GM18951 (cell line): ENCODE data around the gene NCAPG2.
A peak's percentile ranks its signal among the peaks of the same experiment; 100 is the strongest.

Source experiments
- POLR2A ChIP-seq: IDR thresholded peaks from 4 replicates; pipeline ENCODE4 v1.6.1; 2011; ENCODE audit warnings: mild to moderate bottlenecking; ENCODE audit not compliant: insufficient read length, insufficient read depth; ENCODE audit errors: extremely low read depth
- in situ Hi-C: fragments of 300-500 bp; cut with MboI; formaldehyde crosslinking; loops from one replicate; pipeline ENCODE4 v1.12.0; 2022; ENCODE audit warnings: low sequenced_read_pairs, mixed read lengths, inconsistent platforms; ENCODE audit not compliant: unreplicated experiment

Gene NCAPG2

GRCh38 chr7:158704524-158705233, at the start of gene NCAPG2:
NCAPG2 (minus strand) TSS chr7:158704804; CDS start chr7:158701899, 2,905 bp downstream.
- peak; percentile 89 for TF ChIP-seq POLR2A
- in situ Hi-C loops: no loop called here

- in situ Hi-C loops: no loop called here
- no peak for TF ChIP-seq POLR2A
Measured at GRCh38 chr7:158753900-158754299, 49.3 kb upstream of the NCAPG2 start.

GRCh38 chr7:158751751-158752150, 47.1 kb upstream of the NCAPG2 start:
- in situ Hi-C loops: no loop called here
- TF ChIP-seq POLR2A: no peak

GRCh38 chr7:158751199-158751598, 46.6 kb upstream of the NCAPG2 start:
- no peak for TF ChIP-seq POLR2A
- in situ Hi-C loops: no loop called here

GRCh38 chr7:158750702-158751101, 46.1 kb upstream of the NCAPG2 start:
- TF ChIP-seq POLR2A: no peak
- in situ Hi-C loops: no loop called here

- in situ Hi-C loops: no loop called here
- TF ChIP-seq POLR2A: no peak
Measured at GRCh38 chr7:158749396-158749795, 44.8 kb upstream of the NCAPG2 start.

- TF ChIP-seq POLR2A: no peak
- in situ Hi-C loops: no loop called here
Measured at GRCh38 chr7:158748335-158748734, 43.7 kb upstream of the NCAPG2 start.

GRCh38 chr7:158747408-158747807, 42.8 kb upstream of the NCAPG2 start:
- TF ChIP-seq POLR2A: no peak
- in situ Hi-C loops: no loop called here

- no peak for TF ChIP-seq POLR2A
- in situ Hi-C loops: no loop called here
Measured at GRCh38 chr7:158746957-158747356, 42.4 kb upstream of the NCAPG2 start.

GRCh38 chr7:158745057-158745715, 40.6 kb upstream of the NCAPG2 start:
- in situ Hi-C loops: no loop called here
- no peak for TF ChIP-seq POLR2A

- in situ Hi-C loops: no loop called here
- no peak for TF ChIP-seq POLR2A
Measured at GRCh38 chr7:158744070-158744469, 39.5 kb upstream of the NCAPG2 start.

GRCh38 chr7:158743219-158743618, 38.6 kb upstream of the NCAPG2 start:
- no peak for TF ChIP-seq POLR2A
- in situ Hi-C loops: no loop called here

GRCh38 chr7:158742065-158742821, 37.6 kb upstream of the NCAPG2 start:
- in situ Hi-C loops: no loop called here
- no peak for TF ChIP-seq POLR2A

- TF ChIP-seq POLR2A: no peak
- in situ Hi-C loops: no loop called here
Measured at GRCh38 chr7:158741294-158741666, 36.7 kb upstream of the NCAPG2 start.

- TF ChIP-seq POLR2A: no peak
- in situ Hi-C loops: no loop called here
Measured at GRCh38 chr7:158740657-158741293, 36.2 kb upstream of the NCAPG2 start.
